Neural progenitor cell (in vitro differentiated cells): ENCODE results near the gene PNLDC1.

Source experiments
- EZH2 ChIP-seq: fragments of 200-600 bp; sonication (generic); IDR thresholded peaks from 2 replicates; pipeline ENCODE4 v1.6.1; 2017; ENCODE audit warnings: antibody characterized with exemption, mild to moderate bottlenecking, moderate library complexity
- EZH2phosphoT487 ChIP-seq: fragments of 200-600 bp; sonication (generic); IDR thresholded peaks from 2 replicates; pipeline ENCODE4 v1.6.1; 2017; ENCODE audit warnings: antibody characterized with exemption
- TF ChIP-seq, protein P1 (sequence below): fragments of 200-600 bp; sonication (generic); IDR thresholded peaks from 2 replicates; pipeline ENCODE4 v1.5.1; 2017; ENCODE audit warnings: antibody characterized with exemption, mild to moderate bottlenecking

- TF ChIP-seq EZH2 (no peak), EZH2phosphoT487 (no peak)
- TF ChIP-seq, protein P1, sequence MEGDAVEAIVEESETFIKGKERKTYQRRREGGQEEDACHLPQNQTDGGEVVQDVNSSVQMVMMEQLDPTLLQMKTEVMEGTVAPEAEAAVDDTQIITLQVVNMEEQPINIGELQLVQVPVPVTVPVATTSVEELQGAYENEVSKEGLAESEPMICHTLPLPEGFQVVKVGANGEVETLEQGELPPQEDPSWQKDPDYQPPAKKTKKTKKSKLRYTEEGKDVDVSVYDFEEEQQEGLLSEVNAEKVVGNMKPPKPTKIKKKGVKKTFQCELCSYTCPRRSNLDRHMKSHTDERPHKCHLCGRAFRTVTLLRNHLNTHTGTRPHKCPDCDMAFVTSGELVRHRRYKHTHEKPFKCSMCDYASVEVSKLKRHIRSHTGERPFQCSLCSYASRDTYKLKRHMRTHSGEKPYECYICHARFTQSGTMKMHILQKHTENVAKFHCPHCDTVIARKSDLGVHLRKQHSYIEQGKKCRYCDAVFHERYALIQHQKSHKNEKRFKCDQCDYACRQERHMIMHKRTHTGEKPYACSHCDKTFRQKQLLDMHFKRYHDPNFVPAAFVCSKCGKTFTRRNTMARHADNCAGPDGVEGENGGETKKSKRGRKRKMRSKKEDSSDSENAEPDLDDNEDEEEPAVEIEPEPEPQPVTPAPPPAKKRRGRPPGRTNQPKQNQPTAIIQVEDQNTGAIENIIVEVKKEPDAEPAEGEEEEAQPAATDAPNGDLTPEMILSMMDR = no peak
Observed at GRCh38 chr6:159831373-159831679, 31.2 kb downstream of the PNLDC1 start.
